Measurements from ENCODE around the gene ST3GAL5. TPM values are rescaled to one million over a fixed set of nuclear protein-coding genes. Genes with fewer than 3 reads are reported as not detected.
"Not testable (repeated sequence)": the region's sequence is repeated elsewhere in the genome, so short reads cannot be mapped to it uniquely, and the experiment has no call there.

The ST3GAL5 gene
- total RNA-seq, 1 donor from 2014 or later = 46.1 TPM

- no peak for DNase-seq (ENCODE audit: low spot score)
- intact Hi-C loops (cut with DNase I) = no loop called here
- no peak for ATAC-seq
These were observed 11.1 kb upstream of the ST3GAL5 start for GRCh38 chr2:85899849-85900248.

- DNase-seq (ENCODE audit: low spot score) = no peak
- ATAC-seq = no peak
- intact Hi-C loops (cut with DNase I) = no loop called here
These were observed 10.5 kb upstream of the ST3GAL5 start for GRCh38 chr2:85899284-85899683.

- intact Hi-C loops (cut with DNase I) = no loop called here
- ATAC-seq = no peak
- DNase-seq (ENCODE audit: low spot score) = no peak
These were observed 10.1 kb upstream of the ST3GAL5 start for GRCh38 chr2:85898881-85899280.

GRCh38 chr2:85894554-85895278, 5.9 kb upstream of the ST3GAL5 start:
- ATAC-seq; intact Hi-C loops (cut with DNase I); DNase-seq (ENCODE audit: low spot score): not testable (repeated sequence)

GRCh38 chr2:85893428-85894258, 4.9 kb upstream of the ST3GAL5 start:
- DNase-seq (ENCODE audit: low spot score) (no peak), ATAC-seq (no peak)
- intact Hi-C loops (cut with DNase I) = no loop called here

GRCh38 chr2:85892216-85892944, 3.6 kb upstream of the ST3GAL5 start:
- ATAC-seq (no peak), DNase-seq (ENCODE audit: low spot score) (no peak)
- intact Hi-C loops (cut with DNase I) = no loop called here

GRCh38 chr2:85890522-85891176, 1.9 kb upstream of the ST3GAL5 start:
- DNase-seq (ENCODE audit: low spot score) (no peak), ATAC-seq (no peak)
- intact Hi-C loops (cut with DNase I) = no loop called here

GRCh38 chr2:85889627-85890281, 964 bp upstream of the ST3GAL5 start:
- ATAC-seq = peak; percentile 8
- intact Hi-C loops (cut with DNase I) = loop anchor here (10.0 kb wide), 1 partner anchor 105 kb away; no protein-coding TSS in a partner anchor

GRCh38 chr2:85888020-85888683, 638 bp downstream of the ST3GAL5 start:
- DNase-seq (ENCODE audit: low spot score) = no peak
- peak; percentile 6 for ATAC-seq
- intact Hi-C loops (cut with DNase I) = loop anchor here (10.0 kb wide), 1 partner anchor 107 kb away; no protein-coding TSS in a partner anchor

More at GRCh38 chr2:85889627-85890281, 964 bp upstream of the ST3GAL5 start:
- DNase-seq (ENCODE audit: low spot score) = no peak

GRCh38 chr2:85887566-85888019, 1.2 kb downstream of the ST3GAL5 start:
- ATAC-seq (peak; percentile 51), DNase-seq (ENCODE audit: low spot score) (peak; percentile 74)
- intact Hi-C loops (cut with DNase I) = loop anchor here (10.0 kb wide), 1 partner anchor 107 kb away; no protein-coding TSS in a partner anchor

GRCh38 chr2:85886590-85886989, 2.2 kb downstream of the ST3GAL5 start:
- intact Hi-C loops (cut with DNase I) = loop anchor here (10.0 kb wide), 1 partner anchor 108 kb away; no protein-coding TSS in a partner anchor
- peak; percentile 29 for ATAC-seq
- DNase-seq (ENCODE audit: low spot score) = no peak

- ATAC-seq (no peak), DNase-seq (ENCODE audit: low spot score) (no peak)
- intact Hi-C loops (cut with DNase I) = loop anchor here (10.0 kb wide), 1 partner anchor 109 kb away; no protein-coding TSS in a partner anchor
These were observed 2.6 kb downstream of the ST3GAL5 start for GRCh38 chr2:85886141-85886540.

GRCh38 chr2:85881781-85882180, 7.0 kb downstream of the ST3GAL5 start:
- intact Hi-C loops (cut with DNase I) = loop anchor here (10.0 kb wide), 1 partner anchor 113 kb away; no protein-coding TSS in a partner anchor
- DNase-seq (ENCODE audit: low spot score); ATAC-seq: not testable (repeated sequence)

GRCh38 chr2:85880716-85881328, 8.0 kb downstream of the ST3GAL5 start:
- DNase-seq (ENCODE audit: low spot score); ATAC-seq: not testable (repeated sequence)
- intact Hi-C loops (cut with DNase I) = loop anchor here (10.0 kb wide), 1 partner anchor 114 kb away; no protein-coding TSS in a partner anchor

- intact Hi-C loops (cut with DNase I) = no loop called here
- ATAC-seq = no peak
These were observed 9.9 kb downstream of the ST3GAL5 start for GRCh38 chr2:85878719-85879370.

GRCh38 chr2:85875350-85876050, 13.3 kb downstream of the ST3GAL5 start:
- no peak for ATAC-seq

More at GRCh38 chr2:85878719-85879370, 9.9 kb downstream of the ST3GAL5 start:
- DNase-seq (ENCODE audit: low spot score) = no peak

More at GRCh38 chr2:85875350-85876050, 13.3 kb downstream of the ST3GAL5 start:
- intact Hi-C loops (cut with DNase I) = no loop called here
- no peak for DNase-seq (ENCODE audit: low spot score)
